Activated naive CD4-positive, alpha-beta T cell treated with anti-CD3 and anti-CD28 coated beads for 36 hours (primary cell): ENCODE data around the gene BLACAT1. TPM values are rescaled to one million over a fixed set of nuclear protein-coding genes. Genes with fewer than 3 reads are reported as not detected.
"Not testable (repeated sequence)": the region's sequence is repeated elsewhere in the genome, so short reads cannot be mapped to it uniquely, and the experiment has no call there.

Experiments
- CTCF ChIA-PET: fragments of 350-600 bp; sonication (Branson Sonifier 250); formaldehyde crosslinking; loops from one replicate; lab custom pipeline; 2021; ENCODE audit warnings: antibody characterized with exemption; lab: Charles Lee
- DNase-seq: peaks from one replicate; pipeline ENCODE4 v3.0.0-alpha.2; 2020
- H3K27ac Mint-ChIP-seq: one replicate; pipeline ENCODE4 v1.8.0; 2021; ENCODE audit warnings: mild to moderate bottlenecking, mixed read lengths
- H3K27me3 Mint-ChIP-seq: one replicate; pipeline ENCODE4 v1.8.0; 2021; ENCODE audit warnings: low read depth, mixed read lengths
- H3K36me3 Mint-ChIP-seq: one replicate; pipeline ENCODE4 v1.8.0; 2021; ENCODE audit warnings: low read depth, mixed read lengths
- H3K4me1 Mint-ChIP-seq: one replicate; pipeline ENCODE4 v1.8.0; 2021; ENCODE audit warnings: low read depth, mixed read lengths
- H3K4me3 Mint-ChIP-seq: one replicate; pipeline ENCODE4 v1.8.0; 2021; ENCODE audit warnings: mild to moderate bottlenecking, moderate library complexity, mixed read lengths
- H3K9me3 Mint-ChIP-seq: one replicate; pipeline ENCODE4 v1.8.0; 2021; ENCODE audit warnings: mixed read lengths
- intact Hi-C: fragments of 100-400 bp; cut with micrococcal nuclease; formaldehyde crosslinking; loops from one replicate; pipeline ENCODE4 v1.15.1; 2023
- microRNA-seq: library from miRNA; unstranded; fragments of <30 nt; microRNA quantifications from one replicate; pipeline ENCODE4 v1.2.0, GENCODE V29; 2022; ENCODE audit warnings: borderline microRNAs expressed, borderline replicate concordance
- total RNA-seq, 2 experiments: library from RNA; stranded (reverse); gene quantifications; one replicate each; pipeline ENCODE4 v1.2.3, GENCODE V29; 2021

BLACAT1 gene
- total RNA-seq, 2 experiments from 2014 or later: 0.14 to 0.30 TPM

- Mint-ChIP-seq H3K27ac (no peak overlapping the region), H3K36me3 (no peaks in the 10 kb centered on the region), H3K4me1 (no peaks in the 10 kb centered on the region), H3K27me3 (no peaks in the 10 kb centered on the region), H3K9me3 (no peaks in the 10 kb centered on the region), H3K4me3 (no peak overlapping the region)
- DNase-seq: no peak
- CTCF ChIA-PET: interaction anchor here (1.2 to 1.8 kb wide), 5 partner anchors 18 to 107 kb away, joined by 3 to 4 read pairs (median 3); no protein-coding TSS in a partner anchor
- intact Hi-C loops: no loop called here
Observed at GRCh38 chr1:205417870-205418635, 37.8 kb downstream of the BLACAT1 start.

GRCh38 chr1:205416322-205416721 lies 39.5 kb downstream of the BLACAT1 start:
- no peak for DNase-seq
- CTCF ChIA-PET: interaction anchor here (0.8 to 2.1 kb wide), 8 partner anchors 14 to 143 kb away, joined by 3 to 9 read pairs (median 4); no protein-coding TSS in a partner anchor
- intact Hi-C loops: no loop called here
- Mint-ChIP-seq H3K36me3 (no peaks in the 10 kb centered on the region), H3K9me3 (no peaks in the 10 kb centered on the region), H3K4me3 (no peak overlapping the region), H3K4me1 (no peaks in the 10 kb centered on the region), H3K27ac (no peak overlapping the region), H3K27me3 (no peaks in the 10 kb centered on the region)

GRCh38 chr1:205410581-205411298 lies 45.1 kb downstream of the BLACAT1 start:
- CTCF ChIA-PET: interaction anchor here (1.9 kb wide), 1 partner anchor 74 kb away, joined by 11 read pairs; no protein-coding TSS in a partner anchor
- Mint-ChIP-seq H3K27me3 (no peaks in the 10 kb centered on the region), H3K4me1 (peaks cover 8% of the 10 kb centered on the region), H3K27ac (no peak overlapping the region), H3K4me3 (no peak overlapping the region), H3K36me3 (no peaks in the 10 kb centered on the region), H3K9me3 (no peaks in the 10 kb centered on the region)
- no peak for DNase-seq
- intact Hi-C loops: no loop called here

GRCh38 chr1:205407970-205408369 lies 47.9 kb downstream of the BLACAT1 start:
- Mint-ChIP-seq H3K4me1 (peaks cover 8% of the 10 kb centered on the region), H3K4me3 (no peak overlapping the region), H3K36me3 (peaks cover 2% of the 10 kb centered on the region), H3K27me3 (no peaks in the 10 kb centered on the region), H3K9me3 (peaks cover 5% of the 10 kb centered on the region), H3K27ac (no peak overlapping the region)
- CTCF ChIA-PET: no interaction called here
- intact Hi-C loops: no loop called here
- no peak for DNase-seq

- H3K36me3 Mint-ChIP-seq, H3K4me1 Mint-ChIP-seq, H3K27me3 Mint-ChIP-seq, intact Hi-C loops, H3K27ac Mint-ChIP-seq, H3K4me3 Mint-ChIP-seq, H3K9me3 Mint-ChIP-seq, DNase-seq: not testable (repeated sequence)
- CTCF ChIA-PET: interaction anchor here (1.0 to 1.4 kb wide), 2 partner anchors 52 to 80 kb away, joined by 3 to 4 read pairs; no protein-coding TSS in a partner anchor
Observed at GRCh38 chr1:205406252-205406651, 49.6 kb downstream of the BLACAT1 start.

Small RNA genes lying within 50 kb of the gene (microRNA-seq; reads per million reads assigned to microRNA genes)
- gene MIR135B: 4.4 reads per million

Other genes starting within 250 kb of the BLACAT1 start
- gene DSTYK, start 244.3 kb downstream of the BLACAT1 start, total RNA-seq: 10 to 100 TPM; 10.9 to 11.5 TPM
- gene TMCC2, start 228.1 kb downstream of the BLACAT1 start, total RNA-seq: 10 to 100 TPM; 42.5 to 44.8 TPM
- 10 to 100 TPM; 11.2 to 12.2 TPM for gene NUAK2, start 134.3 kb downstream of the BLACAT1 start, total RNA-seq
- gene KLHDC8A, start 99.1 kb downstream of the BLACAT1 start, total RNA-seq: not detected
- under 1 TPM in 1 of 2 experiments, not detected in 1; 0.79 TPM for gene LEMD1, start 34.0 kb downstream of the BLACAT1 start, total RNA-seq
- gene CDK18, start 48.6 kb upstream of the BLACAT1 start, total RNA-seq: 1 to 10 TPM; 3.6 to 4.1 TPM
- gene ELK4, start 176.0 kb upstream of the BLACAT1 start, total RNA-seq: 10 to 100 TPM; 60.5 to 62.4 TPM
- gene SLC45A3, start 224.5 kb upstream of the BLACAT1 start, total RNA-seq: under 1 TPM; 0.15 to 0.26 TPM